Left forelimb (tissue), 1 donor: ENCODE results near the gene LSM14B.
"Not testable (repeated sequence)": the region's sequence is repeated elsewhere in the genome, so short reads cannot be mapped to it uniquely, and the experiment has no call there.

Experiments
- DNase-seq: peaks from one replicate; pipeline ENCODE4 v3.0.0-alpha.2; 2018; ENCODE audit warnings: low spot score

The LSM14B gene

GRCh38 chr20:62112368-62112767 is 9.9 kb upstream of the LSM14B start:
- DNase-seq = no peak

GRCh38 chr20:62114894-62115293 is 7.4 kb upstream of the LSM14B start:
- DNase-seq = no peak

- not testable (repeated sequence) for DNase-seq
These were observed 6.4 kb upstream of the LSM14B start for GRCh38 chr20:62115800-62116407.

DNA sequence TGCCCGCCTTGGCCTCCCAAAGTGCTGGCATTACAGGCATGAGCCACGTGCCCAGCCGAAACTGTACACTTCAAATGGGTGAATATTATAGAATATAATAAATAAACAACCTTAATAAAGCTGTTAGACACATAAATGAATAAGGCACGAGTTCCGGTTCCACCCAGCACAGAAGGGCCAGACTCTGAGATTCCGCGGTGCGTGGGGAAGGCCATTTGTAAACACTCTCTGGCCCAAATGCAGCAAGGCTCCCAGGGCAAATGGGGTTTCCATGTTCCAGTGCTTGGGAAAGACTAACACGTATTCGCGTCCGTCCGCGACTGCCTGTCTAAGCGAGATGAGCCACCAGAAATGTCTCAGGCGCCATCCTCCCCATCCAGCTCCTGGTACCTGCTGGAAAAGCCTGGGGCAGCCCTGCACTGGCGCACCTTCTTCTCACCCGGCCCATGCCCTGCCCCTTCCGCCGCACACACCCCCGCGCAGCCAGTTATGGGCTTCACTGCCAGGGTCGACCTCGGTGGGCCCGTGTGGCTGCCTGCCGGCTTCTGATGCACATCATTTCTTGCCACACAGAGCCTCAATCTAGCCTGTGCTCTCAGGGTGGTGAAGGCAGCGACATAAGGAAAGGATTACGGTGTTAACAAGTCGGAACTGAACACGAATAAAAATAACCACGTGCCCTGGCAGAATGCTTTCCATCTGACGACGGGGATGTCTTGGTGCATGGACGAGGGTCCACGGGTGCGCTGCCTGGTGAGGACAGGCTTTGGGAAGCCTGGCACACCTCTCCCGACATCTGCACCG is 5.5 kb upstream of the LSM14B start:
- DNase-seq = no peak

GRCh38 chr20:62117362-62117646 is 5.0 kb upstream of the LSM14B start:
- DNase-seq = no peak

- DNase-seq = no peak
These were observed 4.6 kb upstream of the LSM14B start for GRCh38 chr20:62117658-62118057.

- no peak for DNase-seq
These were observed 3.9 kb upstream of the LSM14B start for GRCh38 chr20:62118113-62119043.

DNA sequence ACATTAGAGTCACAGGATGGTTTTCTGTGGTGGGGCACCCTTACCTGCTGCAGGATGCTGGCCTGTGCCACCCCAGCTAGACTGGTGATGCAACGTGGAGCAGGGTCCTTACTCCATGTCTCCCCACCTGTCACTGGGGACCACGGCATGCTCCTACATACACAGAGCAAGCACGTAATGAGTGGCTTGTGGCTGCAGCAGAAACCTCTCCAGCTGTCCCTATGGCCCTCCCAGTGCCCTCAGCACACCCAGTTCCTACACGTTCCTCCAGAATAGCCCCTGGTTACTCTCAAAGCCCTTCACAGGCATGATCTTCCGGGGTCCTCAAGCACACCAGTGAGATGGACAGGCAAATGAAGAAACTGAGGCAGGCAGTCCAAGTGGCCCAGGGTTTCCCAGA is 3.2 kb upstream of the LSM14B start:
- DNase-seq = no peak

DNA sequence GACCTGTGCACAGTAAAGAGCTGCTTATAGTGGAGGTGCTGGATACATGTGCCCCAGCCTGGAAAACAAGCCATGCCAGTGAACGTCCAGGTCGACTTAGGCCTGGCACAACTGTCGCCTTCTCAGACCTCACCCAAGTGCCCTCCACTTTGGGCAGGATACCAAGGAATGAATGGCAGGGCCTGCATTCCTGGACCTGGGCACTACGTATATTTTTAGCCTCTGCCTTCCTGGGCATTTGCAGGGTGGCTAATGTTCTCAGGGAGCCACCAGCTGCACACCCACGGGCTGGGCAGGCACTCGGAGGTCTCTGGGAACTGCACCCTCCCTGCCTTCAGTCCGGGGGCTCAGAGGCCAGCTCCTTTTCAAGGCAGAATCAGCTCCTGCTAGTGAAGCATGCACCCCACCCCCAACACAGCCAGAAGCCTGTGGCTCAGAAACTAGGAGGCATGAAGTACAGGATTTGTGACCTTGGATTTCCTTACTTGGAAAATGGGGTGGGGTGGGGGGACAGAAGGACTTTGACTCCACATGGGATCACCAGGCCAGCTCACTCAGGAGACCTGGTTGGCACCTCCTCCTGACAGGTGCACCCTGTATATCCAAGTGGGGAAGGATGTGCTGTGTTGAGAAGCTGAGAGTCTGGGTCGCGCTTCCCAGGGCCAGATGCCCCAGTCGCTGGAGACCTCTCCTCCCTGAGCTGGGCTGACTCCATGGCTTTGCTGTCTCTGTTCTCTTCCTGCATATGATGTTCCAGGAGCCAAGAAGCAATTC is 2.5 kb upstream of the LSM14B start:
- DNase-seq = no peak

- no peak for DNase-seq
These were observed 1.9 kb upstream of the LSM14B start for GRCh38 chr20:62120365-62120762.

- no peak for DNase-seq
These were observed 1.1 kb upstream of the LSM14B start for GRCh38 chr20:62120990-62121775.

DNA sequence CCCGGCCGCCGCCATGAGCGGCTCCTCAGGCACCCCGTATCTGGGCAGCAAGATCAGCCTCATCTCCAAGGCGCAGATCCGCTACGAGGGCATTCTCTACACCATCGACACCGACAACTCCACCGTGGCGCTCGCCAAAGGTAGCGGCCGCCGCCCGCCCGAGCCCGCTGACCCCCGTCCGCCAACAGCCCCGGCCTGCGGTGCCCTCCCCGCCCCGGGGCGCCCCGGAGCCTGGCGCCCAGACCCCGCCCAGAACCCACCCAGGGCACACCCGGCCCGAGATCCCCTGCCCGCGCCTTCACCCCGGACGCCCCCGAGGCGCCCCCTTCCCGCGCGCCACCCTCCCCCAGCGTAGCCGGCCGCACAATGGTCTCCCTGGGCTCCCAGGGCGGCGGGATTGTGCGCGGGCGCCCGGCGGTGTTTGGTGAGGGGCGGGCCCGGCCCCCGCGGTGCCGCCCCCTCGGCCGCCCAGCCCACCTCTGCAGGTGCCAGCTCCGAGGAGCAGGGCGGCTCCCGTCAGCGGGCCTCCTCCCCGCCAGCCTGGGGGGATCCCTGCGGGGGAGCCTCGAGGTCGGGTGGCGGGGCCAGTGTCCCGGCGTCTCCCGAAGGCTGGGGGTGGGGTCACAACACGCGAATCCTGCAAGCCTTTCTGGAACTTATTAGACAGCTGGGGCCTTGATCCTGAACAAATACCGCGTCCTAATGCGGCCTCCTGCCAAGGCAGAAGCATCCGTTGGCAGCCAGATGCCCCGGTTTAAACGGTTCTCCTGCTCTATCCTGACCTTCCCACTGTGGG is 577 bp downstream of the LSM14B start:
- DNase-seq = peak; percentile 75

GRCh38 chr20:62123450-62124118 is 1.3 kb downstream of the LSM14B start:
- no peak for DNase-seq

DNA sequence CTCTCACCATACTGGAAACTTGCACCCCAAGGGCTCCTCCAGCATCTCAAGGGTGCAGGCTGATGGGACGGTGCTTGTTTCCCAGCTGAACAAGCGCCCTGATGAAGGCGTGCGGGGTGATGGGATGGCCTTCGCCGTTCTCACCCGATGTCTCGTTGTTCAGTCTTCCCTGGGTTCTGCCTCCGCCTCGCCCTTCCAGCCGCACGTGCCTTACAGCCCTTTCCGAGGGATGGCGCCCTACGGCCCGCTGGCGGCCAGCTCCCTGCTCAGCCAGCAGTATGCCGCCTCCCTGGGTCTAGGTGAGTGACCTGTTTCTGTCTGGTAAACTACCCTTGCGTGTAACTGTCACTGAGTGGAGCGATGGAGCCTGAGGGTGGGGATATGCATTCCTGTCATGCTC is 3.9 kb downstream of the LSM14B start:
- no peak for DNase-seq

DNA sequence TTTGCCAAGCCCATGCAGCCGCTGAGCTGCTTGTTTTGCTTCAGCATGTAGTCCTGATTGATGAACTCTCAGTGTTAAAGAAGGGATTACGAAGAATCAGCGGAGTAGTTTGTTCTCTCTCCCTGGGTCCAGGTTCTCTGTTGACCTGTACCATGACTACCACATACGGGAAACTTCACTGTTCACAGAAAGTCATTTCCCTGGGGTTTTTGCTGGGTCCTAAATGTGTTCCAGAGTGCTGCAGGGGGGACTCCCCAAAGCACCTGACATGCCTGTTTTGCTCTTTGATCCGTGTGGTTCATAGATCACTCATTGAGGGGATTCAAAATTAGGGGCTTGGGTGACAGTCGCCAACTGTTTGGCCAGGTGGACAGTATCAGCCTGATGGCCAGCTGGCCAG is 5.5 kb downstream of the LSM14B start:
- DNase-seq = no peak

DNA sequence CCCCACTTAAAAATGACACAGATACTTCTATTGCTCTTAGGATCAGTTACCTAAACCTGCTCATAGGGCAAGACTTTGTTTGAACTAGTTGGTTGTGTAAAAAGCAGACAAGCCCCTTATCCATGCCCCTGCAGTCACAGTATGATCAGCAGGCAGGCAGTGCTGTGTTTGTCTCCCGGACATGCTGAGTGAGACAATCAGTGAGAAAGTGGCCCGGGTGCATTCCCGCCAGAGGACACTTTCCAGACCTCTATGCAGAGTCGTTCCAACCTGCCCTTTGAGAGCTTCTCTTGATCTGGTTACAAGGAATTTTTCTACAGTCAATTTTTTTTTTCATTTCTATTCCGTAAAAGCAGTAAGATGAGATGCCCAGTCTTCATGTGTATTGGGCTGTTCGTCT is 6.2 kb downstream of the LSM14B start:
- DNase-seq = no peak

DNA sequence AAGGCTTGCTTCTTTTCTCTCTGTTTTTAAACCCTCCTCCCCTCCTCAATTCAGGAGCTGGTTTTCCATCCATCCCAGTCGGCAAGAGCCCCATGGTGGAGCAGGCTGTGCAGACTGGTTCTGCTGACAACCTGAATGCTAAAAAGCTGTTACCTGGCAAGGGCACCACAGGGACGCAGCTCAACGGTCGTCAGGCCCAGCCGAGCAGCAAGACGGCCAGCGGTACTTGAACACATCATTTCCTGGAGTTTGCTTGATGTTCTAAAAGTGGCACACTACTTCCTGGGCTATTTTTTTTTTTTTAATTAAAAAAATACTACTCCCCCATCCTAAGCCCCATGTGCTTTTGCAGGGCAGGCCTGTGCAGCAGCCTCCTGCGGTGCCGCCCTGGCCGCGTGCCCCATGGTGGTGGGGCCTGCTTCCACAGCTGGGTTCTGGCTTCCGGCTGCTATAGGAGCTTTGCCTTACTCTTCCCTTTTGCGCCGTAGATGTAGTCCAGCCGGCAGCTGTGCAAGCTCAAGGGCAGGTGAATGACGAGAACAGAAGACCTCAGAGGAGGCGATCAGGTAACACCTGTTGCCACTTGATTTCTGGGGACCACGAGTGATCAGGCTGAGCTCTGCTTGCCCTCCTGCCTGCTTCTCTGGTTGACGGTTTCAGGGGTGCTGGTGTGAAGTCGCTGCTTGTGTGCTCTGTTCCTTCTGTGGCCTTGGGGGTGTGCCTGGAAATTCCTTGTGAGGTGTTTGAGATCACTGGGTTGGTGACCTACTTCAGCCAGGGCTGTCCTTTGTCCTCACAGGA is 7.7 kb downstream of the LSM14B start:
- DNase-seq = no peak

GRCh38 chr20:62131560-62132320 is 9.5 kb downstream of the LSM14B start:
- DNase-seq = no peak
